GM10266 (cell line): ENCODE data around the gene ALDH1L2.

Experiments used
- DNase-seq: peaks from one replicate; pipeline ENCODE4 v3.0.0; 2012; ENCODE audit errors: extremely low spot score
- TF ChIP-seq, protein P1 (sequence below): IDR thresholded peaks from 2 replicates; pipeline ENCODE4 v1.5.1; 2012; ENCODE audit warnings: mild to moderate bottlenecking, low read depth; ENCODE audit not compliant: control insufficient read depth, insufficient read depth; ENCODE audit errors: missing control alignments

The ALDH1L2 gene

DNA sequence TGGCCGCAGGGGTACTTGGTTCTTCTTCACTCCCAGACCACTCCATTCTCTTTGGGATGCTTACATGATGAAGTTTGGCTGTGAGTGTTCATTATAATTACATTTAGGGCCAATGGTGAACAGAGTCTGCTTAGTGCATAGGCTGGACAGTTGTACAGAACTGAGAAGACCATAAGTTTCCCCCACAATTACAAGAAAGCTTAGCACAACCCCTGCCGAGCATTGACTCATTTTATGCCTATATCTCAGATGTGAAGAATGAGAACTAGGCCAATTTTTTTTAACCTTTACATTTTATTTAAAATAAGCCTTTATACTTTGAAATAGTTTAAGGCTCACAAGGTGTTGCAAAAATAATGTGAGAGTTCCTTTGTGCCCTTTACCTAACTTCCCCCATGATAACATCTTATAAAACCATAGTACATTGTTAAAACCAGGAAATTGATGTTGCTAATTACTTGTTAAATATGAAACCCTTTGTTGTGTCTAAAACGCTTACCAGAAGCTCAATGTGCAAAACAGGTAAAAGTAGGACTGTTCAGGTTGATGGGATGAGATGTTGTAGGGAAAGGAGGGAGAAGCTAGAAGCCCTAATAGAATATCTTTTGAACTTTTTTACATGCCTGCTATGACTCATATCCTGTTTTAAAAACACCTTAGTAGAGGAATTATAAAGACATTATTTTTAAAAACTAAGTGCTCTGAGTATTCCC is 47.2 kb downstream of the ALDH1L2 start:
- TF ChIP-seq, protein P1, sequence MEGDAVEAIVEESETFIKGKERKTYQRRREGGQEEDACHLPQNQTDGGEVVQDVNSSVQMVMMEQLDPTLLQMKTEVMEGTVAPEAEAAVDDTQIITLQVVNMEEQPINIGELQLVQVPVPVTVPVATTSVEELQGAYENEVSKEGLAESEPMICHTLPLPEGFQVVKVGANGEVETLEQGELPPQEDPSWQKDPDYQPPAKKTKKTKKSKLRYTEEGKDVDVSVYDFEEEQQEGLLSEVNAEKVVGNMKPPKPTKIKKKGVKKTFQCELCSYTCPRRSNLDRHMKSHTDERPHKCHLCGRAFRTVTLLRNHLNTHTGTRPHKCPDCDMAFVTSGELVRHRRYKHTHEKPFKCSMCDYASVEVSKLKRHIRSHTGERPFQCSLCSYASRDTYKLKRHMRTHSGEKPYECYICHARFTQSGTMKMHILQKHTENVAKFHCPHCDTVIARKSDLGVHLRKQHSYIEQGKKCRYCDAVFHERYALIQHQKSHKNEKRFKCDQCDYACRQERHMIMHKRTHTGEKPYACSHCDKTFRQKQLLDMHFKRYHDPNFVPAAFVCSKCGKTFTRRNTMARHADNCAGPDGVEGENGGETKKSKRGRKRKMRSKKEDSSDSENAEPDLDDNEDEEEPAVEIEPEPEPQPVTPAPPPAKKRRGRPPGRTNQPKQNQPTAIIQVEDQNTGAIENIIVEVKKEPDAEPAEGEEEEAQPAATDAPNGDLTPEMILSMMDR: no peak
- no peak for DNase-seq

DNA sequence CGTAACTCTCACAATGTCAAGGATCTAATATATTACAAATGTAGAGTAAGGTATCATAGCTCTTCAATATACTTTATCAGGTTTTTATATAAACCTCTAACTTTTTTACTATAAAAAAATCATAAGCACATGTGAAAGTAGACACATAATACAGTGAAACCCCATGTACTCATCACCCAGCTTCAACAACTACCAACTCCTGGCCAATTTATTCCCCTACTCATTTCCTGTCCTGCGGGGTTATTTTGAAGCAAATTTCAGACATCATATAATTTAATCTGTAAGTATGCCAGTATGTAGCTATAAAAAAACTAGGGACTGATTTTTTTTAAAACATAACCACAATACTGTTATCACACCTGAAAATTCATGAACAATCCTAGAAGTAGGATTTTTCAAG is 50.4 kb downstream of the ALDH1L2 start:
- TF ChIP-seq, protein P1: no peak

DNA sequence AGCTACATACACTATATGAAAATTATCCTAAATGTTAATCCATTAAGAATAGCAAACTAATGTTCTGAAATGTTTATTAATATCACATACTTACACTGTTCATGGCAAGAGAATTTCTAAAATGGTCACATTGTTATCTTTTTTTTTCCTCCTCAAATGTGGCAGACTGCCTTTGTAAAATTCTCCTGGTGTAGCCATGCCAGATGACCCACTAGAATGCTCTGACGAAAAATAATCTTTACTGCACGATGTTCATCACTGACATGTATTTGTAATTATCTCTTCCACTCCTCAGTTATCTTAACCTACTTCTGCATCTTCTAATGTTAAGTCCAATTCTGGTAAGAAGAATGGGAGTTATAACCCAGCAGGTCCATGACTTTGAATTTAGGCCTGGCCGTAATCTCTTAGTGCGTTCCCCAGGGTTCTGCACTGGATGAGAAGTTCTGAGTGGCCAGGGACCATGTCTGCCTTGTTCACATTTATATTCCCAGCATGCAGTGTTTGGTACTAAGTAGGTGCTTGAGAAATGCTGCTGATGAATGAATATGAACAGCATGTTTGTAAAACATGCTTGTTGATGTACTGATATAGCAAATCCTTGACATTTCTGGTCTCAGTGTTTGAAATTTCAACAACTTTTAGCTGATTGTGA is 51.4 kb downstream of the ALDH1L2 start:
- TF ChIP-seq, protein P1: no peak
- no peak for DNase-seq

More for the DNA sequence above, 50.4 kb downstream of the ALDH1L2 start:
- no peak for DNase-seq

GRCh38 chr12:105030820-105031807 is 53.1 kb downstream of the ALDH1L2 start:
- TF ChIP-seq, protein P1: no peak
- DNase-seq: peak; percentile 11

GRCh38 chr12:105026411-105026810 is 57.8 kb downstream of the ALDH1L2 start:
- no peak for DNase-seq
- TF ChIP-seq, protein P1: no peak

DNA sequence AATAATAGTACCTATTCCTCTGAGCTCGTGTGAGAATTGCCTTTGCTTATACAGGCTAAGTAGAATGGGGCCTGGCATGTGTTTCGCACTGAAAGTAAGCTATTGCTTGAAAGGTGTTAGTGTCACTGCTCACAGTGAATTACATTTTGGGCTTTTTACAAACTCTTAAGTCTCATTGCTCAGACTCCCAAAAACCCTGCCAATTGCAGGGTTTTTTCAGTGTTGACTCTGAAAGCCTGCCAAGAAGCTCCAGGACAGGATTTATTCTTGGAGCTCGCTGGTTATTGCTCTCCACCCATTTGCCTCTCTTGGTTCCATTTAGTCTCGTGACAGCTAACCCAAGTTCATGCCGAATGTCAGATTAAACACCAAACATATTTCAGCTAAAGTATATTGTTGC is 58.4 kb downstream of the ALDH1L2 start:
- no peak for DNase-seq
- TF ChIP-seq, protein P1: no peak
